Ishikawa (cell line): ENCODE data around the gene KCNK1.

ENCODE experiments used
- CEBPB ChIP-seq: IDR thresholded peaks from 2 replicates; pipeline ENCODE4 v1.6.1; 2012
- CREB1 ChIP-seq: IDR thresholded peaks from 2 replicates; pipeline ENCODE4 v1.6.1; 2012; ENCODE audit warnings: low read depth
- EGR1 ChIP-seq: IDR thresholded peaks from 2 replicates; pipeline ENCODE4 v1.6.1; 2012
- EP300 ChIP-seq: IDR thresholded peaks from 2 replicates; pipeline ENCODE4 v1.6.1; 2012; ENCODE audit warnings: borderline replicate concordance
- FOXM1 ChIP-seq: IDR thresholded peaks from 2 replicates; pipeline ENCODE4 v1.6.1; 2012; ENCODE audit warnings: low read depth, borderline replicate concordance
- MAX ChIP-seq: IDR thresholded peaks from 2 replicates; pipeline ENCODE4 v1.6.1; 2012
- NFIC ChIP-seq: IDR thresholded peaks from 2 replicates; pipeline ENCODE4 v1.6.1; 2012
- RAD21 ChIP-seq: IDR thresholded peaks from 2 replicates; pipeline ENCODE4 v1.6.1; 2012; ENCODE audit warnings: low read depth
- REST ChIP-seq: IDR thresholded peaks from 2 replicates; pipeline ENCODE4 v1.6.1; 2012; ENCODE audit warnings: low read depth, mild to moderate bottlenecking
- TAF1 ChIP-seq: IDR thresholded peaks from 2 replicates; pipeline ENCODE4 v1.6.1; 2012; ENCODE audit warnings: low read depth, mild to moderate bottlenecking
- TCF12 ChIP-seq: IDR thresholded peaks from 2 replicates; pipeline ENCODE4 v1.6.1; 2012; ENCODE audit warnings: low read depth
- TEAD4 ChIP-seq: IDR thresholded peaks from 2 replicates; pipeline ENCODE4 v1.6.1; 2012
- USF1 ChIP-seq: IDR thresholded peaks from 2 replicates; pipeline ENCODE4 v1.6.1; 2012
- YY1 ChIP-seq: IDR thresholded peaks from 2 replicates; pipeline ENCODE4 v1.6.1; 2012; ENCODE audit warnings: low read depth
- ZBTB7A ChIP-seq: IDR thresholded peaks from 2 replicates; pipeline ENCODE4 v1.6.1; 2012; ENCODE audit warnings: low read depth

Gene KCNK1

GRCh38 chr1:233672732-233673131 lies 58.8 kb downstream of the KCNK1 start:
- TF ChIP-seq MAX (no peak), REST (no peak), CEBPB (no peak), TAF1 (no peak), EP300 (no peak)

- TF ChIP-seq FOXM1 (no peak), NFIC (no peak), TAF1 (no peak), MAX (no peak), CREB1 (no peak), YY1 (no peak), EGR1 (no peak), CEBPB (no peak), TCF12 (no peak), EP300 (no peak), TEAD4 (no peak), ZBTB7A (no peak), RAD21 (no peak), USF1 (no peak), REST (no peak)
Measured at GRCh38 chr1:233673261-233673946, 59.5 kb downstream of the KCNK1 start.

GRCh38 chr1:233673947-233674431 lies 60.1 kb downstream of the KCNK1 start:
- TF ChIP-seq TEAD4, result no peak
- no peak for TF ChIP-seq ZBTB7A
- TF ChIP-seq REST, result no peak
- TF ChIP-seq MAX, result no peak
- no peak for TF ChIP-seq CEBPB
- TF ChIP-seq EP300, result no peak
- no peak for TF ChIP-seq YY1
- no peak for TF ChIP-seq EGR1
- TF ChIP-seq FOXM1, result no peak

- TF ChIP-seq RAD21 (no peak), REST (no peak), MAX (no peak), ZBTB7A (no peak), FOXM1 (no peak), YY1 (no peak), NFIC (no peak), USF1 (no peak), TCF12 (no peak), CREB1 (no peak), CEBPB (no peak), EGR1 (no peak), EP300 (no peak), TEAD4 (no peak), TAF1 (no peak)
Measured at GRCh38 chr1:233675446-233675845, 61.5 kb downstream of the KCNK1 start.
